Esophagus squamous epithelium (tissue), 4 donors: ENCODE measurements around the gene IDH1.

Source experiments
- CTCF ChIP-seq, 6 experiments: fragments of 450-650 bp in 4 of 6; fragments of 200-600 bp in 2 of 6; sonication (generic) in 2 of 6; IDR thresholded peaks; one replicate each; pipeline ENCODE4 v1.5.1; 2016 to 2019; ENCODE audit warnings: antibody characterized with exemption in 6 of 6, mild to moderate bottlenecking in 4 of 6, moderate library complexity in 4 of 6
- POLR2A ChIP-seq, 4 donors: fragments of 450-650 bp; IDR thresholded peaks; one replicate each; pipeline ENCODE4 v1.6.1; 2017; ENCODE audit warnings: antibody characterized with exemption in 4 of 4, mild to moderate bottlenecking in 4 of 4, moderate library complexity in 3 of 4

DNA sequence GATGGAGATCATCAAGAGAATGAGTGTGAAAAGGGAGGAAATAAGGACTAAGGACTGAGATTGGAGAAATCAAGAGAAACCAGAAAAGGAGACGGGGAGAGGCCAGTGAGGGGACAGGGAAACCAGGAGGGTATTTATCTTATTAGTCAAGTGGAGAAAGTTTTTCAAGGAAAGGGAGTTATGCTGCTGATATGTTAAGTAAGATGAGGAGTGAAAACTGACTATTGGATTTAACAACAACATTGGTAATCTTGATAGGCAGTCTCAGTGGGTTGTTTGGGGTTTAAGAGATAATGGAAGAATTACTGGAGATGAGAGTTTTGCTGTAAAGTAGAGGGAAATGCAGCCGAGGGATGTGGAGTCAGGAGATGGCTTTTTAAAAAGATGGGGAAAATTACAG, 41.7 kb upstream of the IDH1 start:
- no peak for TF ChIP-seq CTCF (IDR thresholded peaks at IDR 0.05)
- TF ChIP-seq POLR2A (IDR thresholded peaks at IDR 0.05): no peak
